ENCODE measurements around the gene CNIH4.

Gene CNIH4

DNA sequence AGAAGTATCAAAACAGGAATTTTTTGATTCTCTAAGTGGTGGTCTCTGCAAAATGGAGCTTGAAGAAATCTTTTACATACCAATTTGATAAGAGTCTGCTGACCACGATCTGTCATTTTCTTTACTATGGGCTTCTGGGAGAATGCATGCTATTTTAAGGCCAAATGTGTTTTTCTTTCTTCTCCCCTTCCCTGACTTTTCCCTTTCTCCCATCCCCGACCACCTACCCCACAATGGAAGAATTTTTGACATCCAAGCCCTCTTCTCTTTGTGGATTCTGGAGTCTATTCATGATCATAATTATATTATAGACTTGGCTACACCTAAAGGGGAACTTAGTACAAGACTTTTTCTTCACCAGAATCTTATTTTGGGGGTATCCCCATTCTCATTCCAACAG lies 31.3 kb downstream of the CNIH4 start:
- Histone ChIP-seq H3K36me3 (ENCODE audit: control insufficient read depth, insufficient read depth, low read length) (peaks cover 17% of the 10 kb centered on the region), H3K4me1 (ENCODE audit: control insufficient read depth, insufficient read depth, low read length) (no peaks in the 10 kb centered on the region), H3K27ac (ENCODE audit: low read depth, low read length) (no peak overlapping the region), H3K4me3 (ENCODE audit: low read length) (no peak overlapping the region), H3K9ac (ENCODE audit: low read length) (no peak overlapping the region), H3K27me3 (ENCODE audit: control insufficient read depth, insufficient read depth, low read length) (no peaks in the 10 kb centered on the region)

GRCh38 chr1:224390517-224390916 lies 33.8 kb downstream of the CNIH4 start:
- Histone ChIP-seq H3K27ac (ENCODE audit: low read depth, low read length) (no peak overlapping the region), H3K9ac (ENCODE audit: low read length) (no peak overlapping the region), H3K36me3 (ENCODE audit: control insufficient read depth, insufficient read depth, low read length) (peaks cover 24% of the 10 kb centered on the region), H3K4me1 (ENCODE audit: control insufficient read depth, insufficient read depth, low read length) (no peaks in the 10 kb centered on the region), H3K27me3 (ENCODE audit: control insufficient read depth, insufficient read depth, low read length) (no peaks in the 10 kb centered on the region), H3K4me3 (ENCODE audit: low read length) (no peak overlapping the region)

- no peak overlapping the region for H3K9ac ChIP-seq (ENCODE audit: low read length)
- peaks cover 24% of the 10 kb centered on the region for H3K36me3 ChIP-seq (ENCODE audit: control insufficient read depth, insufficient read depth, low read length)
- H3K27me3 ChIP-seq (ENCODE audit: control insufficient read depth, insufficient read depth, low read length), result no peaks in the 10 kb centered on the region
These were observed 36.0 kb downstream of the CNIH4 start for GRCh38 chr1:224392411-224393249.

GRCh38 chr1:224393294-224393693 lies 36.6 kb downstream of the CNIH4 start:
- Histone ChIP-seq H3K27ac (ENCODE audit: low read depth, low read length) (no peak overlapping the region), H3K9ac (ENCODE audit: low read length) (no peak overlapping the region), H3K4me1 (ENCODE audit: control insufficient read depth, insufficient read depth, low read length) (no peaks in the 10 kb centered on the region), H3K4me3 (ENCODE audit: low read length) (no peak overlapping the region), H3K27me3 (ENCODE audit: control insufficient read depth, insufficient read depth, low read length) (no peaks in the 10 kb centered on the region), H3K36me3 (ENCODE audit: control insufficient read depth, insufficient read depth, low read length) (peaks cover 22% of the 10 kb centered on the region)

More at GRCh38 chr1:224392411-224393249, 36.0 kb downstream of the CNIH4 start:
- Histone ChIP-seq H3K4me3 (ENCODE audit: low read length) (no peak overlapping the region), H3K27ac (ENCODE audit: low read depth, low read length) (no peak overlapping the region), H3K4me1 (ENCODE audit: control insufficient read depth, insufficient read depth, low read length) (no peaks in the 10 kb centered on the region)

DNA sequence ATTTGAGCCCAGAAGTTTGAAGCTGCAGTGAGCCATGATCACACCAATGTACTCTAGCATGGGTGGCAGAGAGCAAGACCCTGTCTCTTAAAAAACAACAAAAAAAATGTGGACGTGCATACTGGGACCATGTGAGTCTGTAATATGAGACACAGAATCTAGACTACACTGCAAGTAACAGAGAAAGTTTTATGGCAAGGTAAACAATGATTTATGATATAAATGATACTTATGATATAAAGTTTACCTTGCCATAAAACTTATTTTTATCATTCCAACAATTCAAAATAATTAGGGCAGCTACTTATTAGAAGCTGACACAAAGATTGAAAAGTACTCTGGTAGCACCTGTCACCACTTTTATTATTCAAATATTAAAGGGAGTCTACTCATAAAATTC lies 43.2 kb downstream of the CNIH4 start:
- H3K4me1 ChIP-seq (ENCODE audit: control insufficient read depth, insufficient read depth, low read length), result no peaks in the 10 kb centered on the region
- no peaks in the 10 kb centered on the region for H3K27me3 ChIP-seq (ENCODE audit: control insufficient read depth, insufficient read depth, low read length)
- H3K36me3 ChIP-seq (ENCODE audit: control insufficient read depth, insufficient read depth, low read length), result peaks cover 15% of the 10 kb centered on the region
- no peak overlapping the region for H3K9ac ChIP-seq (ENCODE audit: low read length)
- H3K4me3 ChIP-seq (ENCODE audit: low read length), result no peak overlapping the region
- no peak overlapping the region for H3K27ac ChIP-seq (ENCODE audit: low read depth, low read length)

- no peak overlapping the region for H3K9ac ChIP-seq (ENCODE audit: low read length)
- H3K4me3 ChIP-seq (ENCODE audit: low read length), result no peak overlapping the region
- peaks cover 18% of the 10 kb centered on the region for H3K36me3 ChIP-seq (ENCODE audit: control insufficient read depth, insufficient read depth, low read length)
- no peaks in the 10 kb centered on the region for H3K4me1 ChIP-seq (ENCODE audit: control insufficient read depth, insufficient read depth, low read length)
- no peaks in the 10 kb centered on the region for H3K27me3 ChIP-seq (ENCODE audit: control insufficient read depth, insufficient read depth, low read length)
- H3K27ac ChIP-seq (ENCODE audit: low read depth, low read length), result no peak overlapping the region
These were observed 45.9 kb downstream of the CNIH4 start for GRCh38 chr1:224402472-224403036.

- Histone ChIP-seq H3K4me3 (ENCODE audit: low read length) (no peak overlapping the region), H3K27ac (ENCODE audit: low read depth, low read length) (no peak overlapping the region), H3K36me3 (ENCODE audit: control insufficient read depth, insufficient read depth, low read length) (peaks cover 14% of the 10 kb centered on the region)
These were observed 48.4 kb downstream of the CNIH4 start for GRCh38 chr1:224404916-224405603.

DNA sequence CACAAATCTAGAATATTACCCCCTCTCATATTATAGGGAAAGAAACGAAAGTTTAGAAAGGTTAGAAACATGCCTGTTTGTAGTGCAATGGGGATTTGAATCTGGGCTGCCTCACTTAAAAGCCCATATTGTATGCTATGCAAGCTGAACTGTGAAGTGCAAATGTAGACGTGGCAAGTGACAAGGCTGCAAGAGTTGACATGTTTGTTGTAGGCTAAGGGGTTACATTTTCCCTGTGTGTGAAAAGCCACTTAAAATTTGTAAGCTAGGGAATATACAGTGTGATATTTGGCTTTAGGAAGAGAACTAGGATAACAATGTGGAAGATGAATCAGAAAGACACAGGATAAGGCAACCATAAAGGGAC lies 48.9 kb downstream of the CNIH4 start:
- Histone ChIP-seq H3K36me3 (ENCODE audit: control insufficient read depth, insufficient read depth, low read length) (peaks cover 16% of the 10 kb centered on the region), H3K27ac (ENCODE audit: low read depth, low read length) (no peak overlapping the region)

More at GRCh38 chr1:224404916-224405603, 48.4 kb downstream of the CNIH4 start:
- no peak overlapping the region for H3K9ac ChIP-seq (ENCODE audit: low read length)
- no peaks in the 10 kb centered on the region for H3K4me1 ChIP-seq (ENCODE audit: control insufficient read depth, insufficient read depth, low read length)
- no peaks in the 10 kb centered on the region for H3K27me3 ChIP-seq (ENCODE audit: control insufficient read depth, insufficient read depth, low read length)

DNA sequence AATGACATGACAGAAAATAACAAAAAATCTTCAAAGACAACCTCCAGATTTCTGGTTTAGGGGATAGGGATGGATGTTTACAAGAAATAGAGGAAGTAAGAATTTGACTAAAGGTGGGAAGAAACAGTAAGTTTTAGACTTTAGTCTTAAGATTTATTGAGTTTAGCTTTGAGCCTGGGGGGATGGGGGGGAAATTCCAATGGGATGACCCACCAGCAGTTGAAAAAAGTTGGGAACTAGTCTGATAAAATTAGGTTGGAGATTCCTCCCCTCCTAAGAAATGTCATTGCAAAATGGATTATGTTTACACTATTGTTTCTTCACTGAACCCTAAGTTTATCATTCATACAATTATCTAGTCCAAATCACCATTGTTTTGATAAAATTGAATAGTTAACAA lies 49.5 kb downstream of the CNIH4 start:
- Histone ChIP-seq H3K4me3 (ENCODE audit: low read length) (no peak overlapping the region), H3K27me3 (ENCODE audit: control insufficient read depth, insufficient read depth, low read length) (no peaks in the 10 kb centered on the region), H3K36me3 (ENCODE audit: control insufficient read depth, insufficient read depth, low read length) (peaks cover 21% of the 10 kb centered on the region), H3K9ac (ENCODE audit: low read length) (no peak overlapping the region), H3K4me1 (ENCODE audit: control insufficient read depth, insufficient read depth, low read length) (no peaks in the 10 kb centered on the region), H3K27ac (ENCODE audit: low read depth, low read length) (no peak overlapping the region)

More for the DNA sequence above, 48.9 kb downstream of the CNIH4 start:
- Histone ChIP-seq H3K4me3 (ENCODE audit: low read length) (no peak overlapping the region), H3K9ac (ENCODE audit: low read length) (no peak overlapping the region), H3K4me1 (ENCODE audit: control insufficient read depth, insufficient read depth, low read length) (no peaks in the 10 kb centered on the region), H3K27me3 (ENCODE audit: control insufficient read depth, insufficient read depth, low read length) (no peaks in the 10 kb centered on the region)

DNA sequence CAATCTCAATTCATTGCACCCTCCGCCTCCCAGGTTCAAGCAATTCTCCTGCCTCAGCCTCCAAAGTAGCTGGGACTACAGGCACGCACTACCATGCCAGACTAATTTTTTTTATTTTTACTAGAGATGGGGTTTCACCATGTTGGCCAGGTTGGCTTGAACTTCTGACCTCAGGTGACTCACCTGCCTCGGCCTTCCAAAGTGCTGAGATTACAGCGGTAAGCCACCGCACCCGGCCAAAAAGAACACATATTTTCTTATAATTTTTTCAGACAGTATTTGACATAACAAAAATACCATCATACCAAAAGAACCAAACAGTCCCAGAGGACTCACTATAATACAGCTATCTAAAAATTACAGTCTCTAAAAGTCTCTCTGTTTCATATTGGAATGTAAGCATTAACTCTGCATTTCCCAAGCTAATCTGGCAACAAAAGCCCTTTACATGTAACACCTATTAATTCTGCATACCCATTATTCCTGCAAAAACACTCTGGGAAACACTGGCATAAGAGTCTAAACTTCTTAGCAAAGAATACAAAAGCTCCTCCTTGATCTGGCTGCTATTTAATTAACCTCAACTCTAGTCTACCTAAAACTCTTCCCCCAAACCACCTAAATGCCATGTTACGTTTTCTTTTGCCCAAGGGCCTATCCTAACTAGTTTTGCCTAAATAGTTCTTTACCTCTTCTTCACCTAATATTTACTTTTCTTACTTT lies 51.1 kb downstream of the CNIH4 start:
- no peaks in the 10 kb centered on the region for H3K27me3 ChIP-seq (ENCODE audit: control insufficient read depth, insufficient read depth, low read length)
- no peak overlapping the region for H3K27ac ChIP-seq (ENCODE audit: low read depth, low read length)
- H3K36me3 ChIP-seq (ENCODE audit: control insufficient read depth, insufficient read depth, low read length), result peaks cover 21% of the 10 kb centered on the region
- no peak overlapping the region for H3K4me3 ChIP-seq (ENCODE audit: low read length)
- H3K4me1 ChIP-seq (ENCODE audit: control insufficient read depth, insufficient read depth, low read length), result no peaks in the 10 kb centered on the region
- no peak overlapping the region for H3K9ac ChIP-seq (ENCODE audit: low read length)

DNA sequence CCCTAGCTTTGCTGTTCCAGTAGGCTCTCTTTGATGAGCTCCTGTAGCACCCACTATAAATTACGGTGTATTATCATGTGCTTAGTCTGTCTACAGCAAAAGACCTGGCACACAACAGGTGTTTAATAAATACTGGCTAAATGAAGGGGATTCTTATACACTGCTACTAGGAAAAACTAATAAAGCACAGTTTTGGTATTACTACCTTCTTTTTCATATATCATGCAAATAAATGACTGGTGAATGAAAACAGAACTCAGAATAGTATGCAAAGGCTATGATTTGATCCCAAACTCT lies 51.6 kb downstream of the CNIH4 start:
- Histone ChIP-seq H3K27me3 (ENCODE audit: control insufficient read depth, insufficient read depth, low read length) (no peaks in the 10 kb centered on the region), H3K27ac (ENCODE audit: low read depth, low read length) (no peak overlapping the region), H3K4me1 (ENCODE audit: control insufficient read depth, insufficient read depth, low read length) (no peaks in the 10 kb centered on the region), H3K4me3 (ENCODE audit: low read length) (no peak overlapping the region), H3K36me3 (ENCODE audit: control insufficient read depth, insufficient read depth, low read length) (peaks cover 21% of the 10 kb centered on the region), H3K9ac (ENCODE audit: low read length) (no peak overlapping the region)

DNA sequence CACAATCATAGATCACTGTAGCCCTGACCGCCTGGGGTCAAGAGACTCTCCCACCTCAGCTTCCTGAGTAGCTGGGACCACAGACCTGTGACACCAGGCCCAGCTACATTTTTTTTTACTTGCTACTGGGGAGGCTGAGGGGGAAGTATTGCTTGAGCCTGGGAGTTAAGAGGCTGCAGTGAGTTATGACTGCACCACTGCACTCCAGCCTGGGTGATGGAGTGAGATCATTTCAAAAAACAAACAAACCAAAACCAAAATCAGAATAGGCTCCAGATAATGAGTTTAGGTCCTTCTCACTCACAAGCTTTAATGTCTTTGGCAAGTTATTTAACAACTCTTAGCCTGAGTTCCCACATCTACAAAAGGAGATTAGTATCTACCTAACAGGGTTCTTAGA lies 55.1 kb downstream of the CNIH4 start:
- no peaks in the 10 kb centered on the region for H3K27me3 ChIP-seq (ENCODE audit: control insufficient read depth, insufficient read depth, low read length)
- no peak overlapping the region for H3K27ac ChIP-seq (ENCODE audit: low read depth, low read length)
- no peak overlapping the region for H3K9ac ChIP-seq (ENCODE audit: low read length)
- no peaks in the 10 kb centered on the region for H3K4me1 ChIP-seq (ENCODE audit: control insufficient read depth, insufficient read depth, low read length)
- H3K4me3 ChIP-seq (ENCODE audit: low read length), result no peak overlapping the region
- peaks cover 21% of the 10 kb centered on the region for H3K36me3 ChIP-seq (ENCODE audit: control insufficient read depth, insufficient read depth, low read length)
